Neural progenitor cell (in vitro differentiated cells): ENCODE data around the gene GATA1. TPM values are rescaled to one million over a fixed set of nuclear protein-coding genes. Genes with fewer than 3 reads are reported as not detected.

Experiments
- DNase-seq: peaks from one replicate; pipeline ENCODE4 v3.0.0-alpha.2; 2016; ENCODE audit warnings: low spot score
- H2AFZ ChIP-seq: fragments of 200-600 bp; sonication (generic); replicated peaks from 2 replicates; pipeline ENCODE4 v1.6.1; 2016; ENCODE audit warnings: antibody characterized with exemption
- H3F3A ChIP-seq: fragments of 200-600 bp; sonication (generic); 2 replicates; pipeline ENCODE4 v1.6.1; 2016; ENCODE audit warnings: antibody characterized with exemption, low read depth
- H3K27ac ChIP-seq: fragments of 200-600 bp; sonication (generic); 2 replicates; pipeline ENCODE4 v1.5.1; 2016; ENCODE audit warnings: mild to moderate bottlenecking
- H3K27me3 ChIP-seq: fragments of 200-600 bp; sonication (generic); 2 replicates; pipeline ENCODE4 v1.6.1; 2016; ENCODE audit warnings: mild to moderate bottlenecking, moderate library complexity
- H3K36me3 ChIP-seq: fragments of 200-600 bp; sonication (generic); 2 replicates; pipeline ENCODE4 v1.5.1; 2016
- H3K4me1 ChIP-seq: fragments of 200-600 bp; sonication (generic); 2 replicates; pipeline ENCODE4 v1.6.1; 2016; ENCODE audit warnings: mixed run types
- H3K4me2 ChIP-seq: fragments of 200-600 bp; sonication (generic); 2 replicates; pipeline ENCODE4 v1.6.1; 2016
- H3K4me3 ChIP-seq: fragments of 200-600 bp; sonication (generic); 2 replicates; pipeline ENCODE4 v1.5.1; 2016
- H3K79me2 ChIP-seq: fragments of 200-600 bp; sonication (generic); 2 replicates; pipeline ENCODE4 v1.6.1; 2016; ENCODE audit warnings: low read depth
- H3K9ac ChIP-seq: fragments of 200-600 bp; sonication (generic); 2 replicates; pipeline ENCODE4 v1.6.1; 2016
- H3K9me3 ChIP-seq: fragments of 200-600 bp; sonication (generic); 2 replicates; pipeline ENCODE4 v1.5.1; 2016; ENCODE audit warnings: low read depth
- H4K20me1 ChIP-seq: fragments of 200-600 bp; sonication (generic); 2 replicates; pipeline ENCODE4 v1.6.1; 2016; ENCODE audit warnings: low read depth
- H3K27ac Mint-ChIP-seq: 3 replicates; pipeline ENCODE4 v1.8.0; 2021; ENCODE audit warnings: mixed read lengths
- H3K27me3 Mint-ChIP-seq: 2 replicates; pipeline ENCODE4 v1.8.0; 2022; ENCODE audit warnings: low read depth, mild to moderate bottlenecking, inconsistent platforms, moderate library complexity, mixed read lengths; ENCODE audit not compliant: insufficient read depth
- H3K36me3 Mint-ChIP-seq: 3 replicates; pipeline ENCODE4 v1.8.0; 2021; ENCODE audit warnings: mixed read lengths
- H3K4me1 Mint-ChIP-seq: 3 replicates; pipeline ENCODE4 v1.8.0; 2021; ENCODE audit warnings: mixed read lengths
- H3K4me3 Mint-ChIP-seq: 3 replicates; pipeline ENCODE4 v1.8.0; 2021; ENCODE audit warnings: mild to moderate bottlenecking, moderate library complexity, mixed read lengths
- H3K9me3 Mint-ChIP-seq: 3 replicates; pipeline ENCODE4 v1.8.0; 2020; ENCODE audit warnings: mixed read lengths
- CTCF ChIP-seq: fragments of 200-600 bp; sonication (generic); IDR thresholded peaks from 2 replicates; pipeline ENCODE4 v1.5.1; 2017; ENCODE audit warnings: antibody characterized with exemption, mild to moderate bottlenecking
- EZH2 ChIP-seq: fragments of 200-600 bp; sonication (generic); IDR thresholded peaks from 2 replicates; pipeline ENCODE4 v1.6.1; 2017; ENCODE audit warnings: antibody characterized with exemption, mild to moderate bottlenecking, moderate library complexity
- EZH2phosphoT487 ChIP-seq: fragments of 200-600 bp; sonication (generic); IDR thresholded peaks from 2 replicates; pipeline ENCODE4 v1.6.1; 2017; ENCODE audit warnings: antibody characterized with exemption
- total RNA-seq: library from RNA; depleted of rRNA; stranded (reverse); fragments of >200 nt; gene quantifications from 2 replicates; pipeline ENCODE4 v1.2.3, GENCODE V29; 2015; ENCODE audit warnings: low replicate concordance

GATA1 gene
- total RNA-seq, 1 donor from 2014 or later, result not detected

DNA sequence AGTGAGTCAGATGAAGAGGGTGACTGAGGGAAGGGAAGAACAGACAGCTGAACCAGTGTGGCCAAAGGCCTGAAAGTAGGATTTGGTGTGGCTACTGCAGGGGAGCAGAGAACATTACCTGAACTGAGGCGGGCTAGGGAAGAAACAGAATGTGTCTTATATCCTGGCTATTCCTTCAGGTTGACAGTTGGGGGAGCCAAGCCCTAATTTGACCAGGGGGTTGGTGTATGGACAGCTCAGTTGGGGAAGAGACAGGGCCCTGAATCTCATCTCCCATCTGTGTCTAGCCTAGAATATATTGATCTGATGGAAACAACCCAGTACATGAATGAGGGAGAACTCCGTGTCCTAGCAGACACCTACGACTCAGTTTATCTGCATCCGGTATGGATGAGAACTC, 19.7 kb downstream of the GATA1 start:
- Histone ChIP-seq H3K4me1 (no peaks in the 10 kb centered on the region), H3K9ac (no peak overlapping the region), H2AFZ (no peak overlapping the region), H3K4me2 (no peak overlapping the region), H3K4me3 (no peak overlapping the region), H4K20me1 (no peaks in the 10 kb centered on the region), H3K9me3 (no peaks in the 10 kb centered on the region), H3K79me2 (peaks cover 6% of the 10 kb centered on the region), H3K36me3 (no peaks in the 10 kb centered on the region), H3K27ac (no peak overlapping the region), H3F3A (peaks cover 14% of the 10 kb centered on the region), H3K27me3 (no peaks in the 10 kb centered on the region)
- Mint-ChIP-seq H3K36me3 (no peaks in the 10 kb centered on the region), H3K27me3 (no peaks in the 10 kb centered on the region), H3K9me3 (peaks cover 5% of the 10 kb centered on the region), H3K27ac (no peak overlapping the region), H3K4me3 (no peak overlapping the region), H3K4me1 (peaks cover 5% of the 10 kb centered on the region)
- TF ChIP-seq CTCF (no peak), EZH2phosphoT487 (no peak), EZH2 (no peak)
- no peak for DNase-seq

GRCh38 chrX:48813644-48814043, 27.3 kb downstream of the GATA1 start:
- no peak overlapping the region for H3K9ac ChIP-seq
- no peak overlapping the region for H2AFZ ChIP-seq
- no peaks in the 10 kb centered on the region for H4K20me1 ChIP-seq
- no peak overlapping the region for H3K4me3 ChIP-seq
- no peak overlapping the region for H3K27ac ChIP-seq
- H3K27me3 ChIP-seq, result no peaks in the 10 kb centered on the region
- TF ChIP-seq EZH2 (no peak), CTCF (no peak), EZH2phosphoT487 (no peak)
- H3K36me3 Mint-ChIP-seq, result peaks cover 3% of the 10 kb centered on the region
- H3K4me3 Mint-ChIP-seq, result no peak overlapping the region
- H3K4me1 ChIP-seq, result no peaks in the 10 kb centered on the region
- H3K27me3 Mint-ChIP-seq, result peaks cover 4% of the 10 kb centered on the region
- no peaks in the 10 kb centered on the region for H3K9me3 ChIP-seq
- no peaks in the 10 kb centered on the region for H3F3A ChIP-seq
- no peak for DNase-seq
- H3K4me2 ChIP-seq, result no peak overlapping the region
- no peaks in the 10 kb centered on the region for H3K79me2 ChIP-seq
- H3K9me3 Mint-ChIP-seq, result peaks cover 3% of the 10 kb centered on the region
- no peaks in the 10 kb centered on the region for H3K36me3 ChIP-seq
- H3K27ac Mint-ChIP-seq, result no peak overlapping the region
- no peaks in the 10 kb centered on the region for H3K4me1 Mint-ChIP-seq

GRCh38 chrX:48814722-48815121, 28.3 kb downstream of the GATA1 start:
- no peak overlapping the region for H3K27ac ChIP-seq
- no peak overlapping the region for H2AFZ ChIP-seq
- H3K79me2 ChIP-seq, result no peaks in the 10 kb centered on the region
- no peaks in the 10 kb centered on the region for H3K9me3 ChIP-seq
- no peaks in the 10 kb centered on the region for H3K4me1 ChIP-seq
- no peak overlapping the region for H3K27ac Mint-ChIP-seq
- no peak overlapping the region for H3K9ac ChIP-seq
- H3K27me3 Mint-ChIP-seq, result peaks cover 8% of the 10 kb centered on the region
- DNase-seq, result no peak
- H3K27me3 ChIP-seq, result no peaks in the 10 kb centered on the region
- H3K4me3 ChIP-seq, result no peak overlapping the region
- H3K4me2 ChIP-seq, result no peak overlapping the region
- no peaks in the 10 kb centered on the region for H3K4me1 Mint-ChIP-seq
- no peak overlapping the region for H3K4me3 Mint-ChIP-seq
- peaks cover 3% of the 10 kb centered on the region for H3K9me3 Mint-ChIP-seq
- no peak for TF ChIP-seq CTCF
- TF ChIP-seq EZH2phosphoT487, result no peak
- H3K36me3 ChIP-seq, result no peaks in the 10 kb centered on the region
- H4K20me1 ChIP-seq, result no peaks in the 10 kb centered on the region
- no peaks in the 10 kb centered on the region for H3F3A ChIP-seq
- peaks cover 3% of the 10 kb centered on the region for H3K36me3 Mint-ChIP-seq
